Endometrium (tissue), 2 donors: ENCODE data around the gene KIF19.
"Not testable (repeated sequence)": the region's sequence is repeated elsewhere in the genome, so short reads cannot be mapped to it uniquely, and the experiment has no call there.

Experiments used
- FAIRE-seq: peaks from 2 replicates; lab custom pipeline; 2012; peaks lifted over from hg19 to GRCh38; lab: Jason Lieb, UNC
- donor health status: control.
- donor health status: control.

The KIF19 gene

GRCh38 chr17:74325743-74326379 lies at the start of gene KIF19:
TSS of gene KIF19 (plus strand) at chr17:74326226. CDS start at chr17:74326350, 124 bp downstream.
- FAIRE-seq: no peak

GRCh38 chr17:74276541-74277009 lies 49.5 kb upstream of the KIF19 start:
- no peak for FAIRE-seq

GRCh38 chr17:74277935-74278334 lies 48.1 kb upstream of the KIF19 start:
- FAIRE-seq: no peak

GRCh38 chr17:74279617-74280016 lies 46.4 kb upstream of the KIF19 start:
- FAIRE-seq: not testable (repeated sequence)

- FAIRE-seq: no peak
Measured at GRCh38 chr17:74280093-74280513, 45.9 kb upstream of the KIF19 start.

GRCh38 chr17:74281799-74282198 lies 44.2 kb upstream of the KIF19 start:
- no peak for FAIRE-seq

GRCh38 chr17:74282274-74282586 lies 43.8 kb upstream of the KIF19 start:
- not testable (repeated sequence) for FAIRE-seq

GRCh38 chr17:74282587-74283370 lies 43.2 kb upstream of the KIF19 start:
- no peak for FAIRE-seq

- no peak for FAIRE-seq
Measured at GRCh38 chr17:74283371-74283673, 42.7 kb upstream of the KIF19 start.

GRCh38 chr17:74287031-74287602 lies 38.9 kb upstream of the KIF19 start:
- no peak for FAIRE-seq

GRCh38 chr17:74288785-74289184 lies 37.2 kb upstream of the KIF19 start:
- no peak for FAIRE-seq

GRCh38 chr17:74289688-74290087 lies 36.3 kb upstream of the KIF19 start:
- FAIRE-seq: no peak

- FAIRE-seq: no peak
Measured at GRCh38 chr17:74290340-74290739, 35.7 kb upstream of the KIF19 start.

GRCh38 chr17:74292495-74292894 lies 33.5 kb upstream of the KIF19 start:
- FAIRE-seq: no peak

GRCh38 chr17:74295625-74296547 lies 30.1 kb upstream of the KIF19 start:
- no peak for FAIRE-seq

GRCh38 chr17:74296548-74296936 lies 29.5 kb upstream of the KIF19 start:
- no peak for FAIRE-seq

- no peak for FAIRE-seq
Measured at GRCh38 chr17:74297941-74298340, 28.1 kb upstream of the KIF19 start.

- no peak for FAIRE-seq
Measured at GRCh38 chr17:74298778-74299177, 27.2 kb upstream of the KIF19 start.

- FAIRE-seq: no peak
Measured at GRCh38 chr17:74299226-74300009, 26.6 kb upstream of the KIF19 start.

- no peak for FAIRE-seq
Measured at GRCh38 chr17:74303305-74303704, 22.7 kb upstream of the KIF19 start.

GRCh38 chr17:74304184-74304583 lies 21.8 kb upstream of the KIF19 start:
- no peak for FAIRE-seq
